MM.1S (cell line): Measurements from ENCODE around the gene SLC25A26.

Source experiments
- CTCF ChIP-seq: fragments of 300-600 bp; sonication (generic); IDR thresholded peaks from 2 replicates; pipeline ENCODE4 v1.5.1; 2016; ENCODE audit warnings: antibody characterized with exemption, low read length, mixed read lengths
- EZH2 ChIP-seq: fragments of 300-600 bp; sonication (generic); optimal IDR thresholded peaks from 2 replicates; pipeline ENCODE3; 2017; ENCODE audit warnings: low read depth, mild to moderate bottlenecking, antibody characterized with exemption, low read length, mixed read lengths
- EZH2phosphoT487 ChIP-seq: fragments of 300-600 bp; sonication (generic); IDR thresholded peaks from 2 replicates; pipeline ENCODE4 v1.6.1; 2018; ENCODE audit warnings: antibody characterized with exemption, low read length

GRCh38 chr3:66386925-66387650 lies 166.3 kb downstream of the SLC25A26 start:
- no peak for TF ChIP-seq CTCF
- no peak for TF ChIP-seq EZH2
- no peak for TF ChIP-seq EZH2phosphoT487
